GM19452 (cell line): ENCODE data around the gene NAXD.
A peak's percentile ranks its signal among the peaks of the same experiment; 100 is the strongest.
"Not testable (repeated sequence)": the region's sequence is repeated elsewhere in the genome, so short reads cannot be mapped to it uniquely, and the experiment has no call there.

Experiments
- ATAC-seq: cut with Tn5 transposase; IDR thresholded peaks from one replicate; pipeline ENCODE4 v1.9.1; 2021; ENCODE audit not compliant: unreplicated experiment

The NAXD gene

DNA sequence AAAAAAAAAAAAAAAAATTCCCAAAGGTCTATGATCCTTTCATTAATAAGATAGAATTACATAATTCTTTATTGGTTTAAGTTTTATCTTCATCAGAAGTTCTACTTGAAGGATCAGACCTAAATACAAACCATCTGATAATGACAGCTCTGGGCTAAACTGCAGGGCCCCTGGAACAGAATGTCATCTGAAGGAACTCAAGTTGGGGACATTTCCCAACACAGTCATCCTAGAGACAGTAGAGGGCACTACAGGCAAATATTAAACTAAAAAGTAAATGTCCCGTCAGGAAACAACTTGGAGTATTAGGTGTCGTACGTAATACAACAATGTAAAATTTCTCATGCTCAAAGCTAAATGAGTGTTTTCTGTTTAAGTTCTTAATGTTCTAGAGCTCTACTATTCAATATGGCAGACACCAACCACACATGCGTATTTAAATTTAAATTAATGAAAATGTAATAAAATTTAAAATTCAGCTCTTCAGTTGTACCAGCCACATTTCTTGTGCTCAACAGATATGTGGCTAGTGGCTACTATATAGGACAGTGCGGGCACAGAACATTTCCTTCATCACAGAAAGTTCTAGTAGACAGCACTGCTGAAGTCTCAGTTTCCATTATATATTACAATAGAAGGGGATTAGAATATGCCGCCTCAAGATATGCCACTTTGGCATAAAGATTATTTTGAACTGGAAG is 21.8 kb upstream of the NAXD start:
- ATAC-seq = peak; percentile 77

DNA sequence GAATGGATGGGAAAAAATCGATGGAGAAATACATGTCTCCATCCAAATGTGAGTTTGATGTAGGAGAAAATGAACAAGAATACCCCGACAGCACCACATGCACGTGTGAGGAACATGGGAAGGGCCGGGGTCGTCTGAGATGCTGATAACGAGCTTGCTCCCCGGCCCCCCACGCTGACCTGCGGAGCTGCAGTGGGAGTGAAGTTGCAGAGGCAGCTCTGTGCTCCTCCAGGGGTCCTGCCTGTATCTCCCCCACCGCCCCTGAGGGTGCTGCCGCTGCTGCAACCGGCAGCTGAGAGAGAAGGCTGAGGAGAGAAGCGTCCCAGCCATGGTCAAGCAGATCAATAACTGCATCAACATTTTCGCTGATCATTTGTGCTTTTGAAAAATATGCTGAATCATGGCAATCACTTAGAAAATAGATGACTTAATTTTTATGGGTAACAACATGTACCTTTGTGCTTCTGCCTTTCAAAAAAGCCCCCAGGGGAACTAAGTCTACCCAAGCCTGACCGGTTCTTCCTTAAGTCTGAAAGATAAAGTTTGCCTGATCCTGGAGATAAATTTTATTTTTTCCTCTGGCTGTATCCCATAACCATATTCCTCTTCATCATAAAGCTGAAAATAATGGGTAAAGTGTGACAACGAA is 18.2 kb upstream of the NAXD start:
- no peak for ATAC-seq

DNA sequence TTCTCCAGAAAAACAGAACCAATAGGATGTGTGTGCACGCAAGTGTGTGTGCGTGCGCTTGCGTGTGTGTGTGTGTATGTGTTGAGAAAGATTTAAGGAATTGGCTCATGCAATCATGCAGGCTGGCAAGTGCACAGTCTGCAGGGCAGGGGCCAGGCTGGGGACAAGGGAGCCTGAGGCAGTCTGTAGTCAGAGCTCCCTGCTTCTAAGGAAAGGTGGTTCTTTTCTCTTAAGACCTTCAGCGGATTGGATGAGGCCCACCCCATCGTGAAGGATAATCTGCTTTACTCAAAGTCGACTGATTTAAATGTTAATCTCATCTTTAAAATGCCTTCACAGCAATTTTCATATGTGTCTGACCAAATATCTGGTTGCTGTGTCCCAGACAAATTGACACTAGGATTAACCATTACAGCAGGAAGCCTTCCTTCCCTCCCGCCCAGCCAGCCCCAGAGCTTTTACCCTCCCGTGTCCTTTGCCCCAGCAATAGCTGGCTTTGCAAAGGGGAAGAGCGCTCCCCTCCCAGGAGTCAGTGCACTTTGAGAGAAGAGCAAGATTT is 15.0 kb upstream of the NAXD start:
- ATAC-seq = no peak

DNA sequence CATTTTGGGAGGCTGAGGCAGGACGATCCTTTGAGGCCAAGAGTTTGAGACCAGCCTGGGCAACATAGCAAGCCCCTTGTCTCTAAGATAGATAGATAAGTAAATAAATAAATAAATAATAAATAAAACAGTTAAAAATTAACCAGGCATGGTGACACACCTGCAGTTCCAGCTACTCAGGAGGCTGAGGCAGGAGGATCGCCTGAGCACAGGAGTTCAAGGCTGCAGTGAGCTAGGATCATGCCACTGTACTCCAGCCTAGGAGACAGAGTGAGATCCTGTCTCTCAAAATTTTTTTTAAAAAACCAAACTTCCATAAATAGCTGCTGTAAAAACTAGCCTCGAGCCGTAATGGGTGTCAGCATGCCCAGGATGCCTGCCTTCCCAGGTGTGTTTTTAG is 14.4 kb upstream of the NAXD start:
- ATAC-seq = no peak

DNA sequence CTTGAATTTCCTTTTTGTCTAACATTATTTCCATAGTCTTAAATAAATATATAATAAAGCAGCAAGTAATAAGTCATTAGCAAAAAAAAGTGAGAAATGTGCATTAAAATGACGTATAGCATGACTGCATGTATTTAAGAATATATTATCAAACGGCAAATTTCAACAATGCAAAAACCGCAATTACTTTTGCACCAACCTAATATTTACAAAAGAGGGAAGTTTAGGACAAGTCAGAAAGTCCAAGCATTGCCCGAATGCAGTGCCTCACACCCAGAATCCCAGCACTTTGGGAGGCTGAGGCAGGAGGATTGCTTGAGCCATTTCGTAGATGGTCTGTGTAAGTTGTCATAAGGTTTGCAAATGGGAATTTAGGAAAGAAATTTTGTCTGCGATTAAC is 10.2 kb upstream of the NAXD start:
- ATAC-seq = no peak

DNA sequence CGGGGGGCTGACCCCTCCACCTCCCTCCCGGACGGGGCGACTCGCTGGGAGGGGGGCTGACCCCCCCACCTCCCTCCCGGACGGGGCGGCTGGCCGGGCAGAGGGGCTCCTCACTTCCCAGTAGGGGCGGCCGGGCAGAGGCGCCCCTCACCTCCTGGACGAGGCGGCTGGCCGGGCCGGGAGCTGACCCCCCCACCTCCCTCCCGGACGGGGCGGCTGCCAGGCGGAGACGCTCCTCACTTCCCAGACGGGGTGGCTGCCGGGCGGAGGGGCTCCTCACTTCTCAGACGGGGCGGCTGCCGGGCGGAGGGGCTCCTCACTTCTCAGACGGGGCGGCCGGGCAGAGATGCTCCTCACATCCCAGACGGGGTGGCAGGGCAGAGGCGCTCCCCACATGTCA is 9.1 kb upstream of the NAXD start:
- ATAC-seq = not testable (repeated sequence)

DNA sequence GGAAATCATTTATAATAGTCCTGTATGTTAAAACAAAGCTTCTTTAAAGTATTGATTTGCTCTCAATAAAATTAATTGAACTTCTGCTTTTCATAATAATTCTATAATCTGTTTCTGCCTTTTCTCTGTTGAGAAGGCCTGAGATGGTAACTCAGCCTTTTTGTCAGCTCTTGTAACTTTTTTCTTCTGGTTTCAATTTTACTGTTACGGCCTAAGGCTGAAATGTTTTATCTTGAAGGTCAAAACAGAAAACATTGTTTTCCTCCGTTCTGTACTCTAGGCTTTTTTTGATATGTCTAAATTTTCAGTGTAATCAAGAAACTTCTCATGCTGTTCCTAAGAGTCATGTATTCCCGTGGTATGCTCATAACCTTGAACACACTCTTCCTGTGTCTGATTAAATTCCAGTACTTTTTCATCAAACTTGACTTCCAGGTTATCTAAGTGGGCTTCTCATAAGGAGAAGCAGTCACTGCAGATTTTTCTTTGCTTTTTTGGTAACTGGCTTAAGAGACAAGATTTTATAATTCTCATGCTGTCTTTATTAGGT is 7.6 kb upstream of the NAXD start:
- no peak for ATAC-seq

DNA sequence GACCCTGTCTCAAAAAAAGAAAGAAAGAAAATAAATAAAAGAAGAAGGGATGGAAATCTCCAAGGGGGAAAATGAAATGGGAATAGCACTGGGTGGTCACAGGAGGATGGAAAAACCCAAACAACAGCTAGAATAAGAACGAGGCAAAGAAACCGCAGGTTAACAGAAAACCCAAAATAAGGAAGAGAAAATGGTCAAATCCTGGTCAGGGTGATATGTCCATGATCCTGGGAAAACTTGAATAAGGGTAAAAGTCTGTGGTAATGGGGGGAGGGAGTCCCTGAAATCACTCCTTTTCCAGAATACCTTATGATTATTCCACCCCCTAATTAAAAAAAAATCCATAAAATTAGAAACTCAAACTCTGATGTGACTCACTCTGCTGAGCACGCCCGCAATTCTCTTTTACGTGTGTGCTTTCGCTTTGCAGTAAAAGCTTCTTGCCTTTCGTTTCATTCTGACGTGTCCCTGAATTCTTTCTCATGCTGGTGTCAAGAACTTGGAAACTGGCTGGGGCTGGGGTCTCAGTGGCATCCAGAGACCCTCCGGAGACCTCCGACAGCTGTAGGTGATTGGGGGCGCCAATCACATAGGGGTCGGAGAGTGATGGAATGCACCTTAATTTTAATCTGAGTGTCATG is 4.3 kb upstream of the NAXD start:
- peak; percentile 54 for ATAC-seq

DNA sequence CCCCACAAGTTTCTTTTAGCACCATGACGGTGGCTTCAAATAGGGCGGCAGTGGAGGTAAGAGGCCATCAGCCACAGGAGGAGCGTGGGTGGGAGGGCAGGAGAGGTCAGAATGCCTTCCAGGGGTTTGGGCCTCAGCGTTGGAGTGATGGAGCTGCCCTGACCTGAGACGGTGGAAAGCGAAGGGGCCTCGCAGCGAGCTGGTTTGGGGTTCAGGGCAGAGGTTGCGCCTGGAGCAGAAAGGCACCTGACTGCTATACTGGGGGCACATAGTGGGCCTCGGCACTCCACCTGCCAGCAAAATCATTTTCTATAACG is 382 bp upstream of the NAXD start:
- no peak for ATAC-seq

DNA sequence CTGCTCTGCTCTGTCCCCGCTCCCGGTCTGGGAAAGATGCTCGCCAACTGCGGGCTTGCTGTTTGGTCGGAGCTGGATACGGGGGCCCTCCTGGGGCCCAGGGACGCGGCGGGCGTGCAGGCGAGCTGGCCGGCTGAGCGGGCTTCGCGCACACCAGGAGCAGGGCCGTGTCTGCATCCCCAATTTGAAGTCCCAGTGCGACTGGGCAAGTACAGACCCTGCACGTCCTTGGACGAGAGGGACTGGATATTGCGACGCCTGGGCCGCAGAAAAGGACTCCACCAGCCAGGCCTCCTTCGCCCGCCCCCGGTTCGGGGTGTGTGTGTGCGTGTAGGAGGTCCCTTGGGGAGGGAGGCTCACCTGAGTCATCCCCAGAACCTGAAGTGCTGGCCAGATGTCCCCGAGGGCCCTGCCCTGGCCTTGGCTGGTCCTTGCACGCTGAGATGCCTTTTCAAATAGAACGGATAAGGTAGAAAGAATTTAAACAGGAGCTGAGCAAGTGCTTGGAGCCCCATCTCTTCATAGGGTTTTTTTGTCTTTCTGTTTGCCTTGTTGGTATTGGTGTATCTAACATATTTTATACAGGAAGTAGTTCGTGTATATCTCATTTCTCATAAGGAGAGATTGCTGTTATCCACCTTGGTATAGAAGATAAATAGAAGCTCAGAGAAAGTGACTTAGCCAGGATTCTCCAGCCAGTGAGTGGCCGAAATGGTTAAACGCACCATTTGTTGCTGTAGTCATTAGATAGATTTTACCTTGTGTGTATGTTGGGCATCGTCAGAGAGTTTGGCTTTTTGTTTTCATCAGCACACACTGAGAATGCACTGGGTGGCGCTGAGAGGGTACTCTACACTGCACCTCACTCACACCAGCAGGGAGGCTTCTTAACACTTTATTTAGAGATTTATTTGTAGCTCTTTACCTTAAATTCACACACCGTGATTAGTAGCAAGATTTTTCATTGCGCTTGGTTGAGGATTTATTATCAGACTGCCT is 1.1 kb downstream of the NAXD start:
- peak; percentile 48 for ATAC-seq

DNA sequence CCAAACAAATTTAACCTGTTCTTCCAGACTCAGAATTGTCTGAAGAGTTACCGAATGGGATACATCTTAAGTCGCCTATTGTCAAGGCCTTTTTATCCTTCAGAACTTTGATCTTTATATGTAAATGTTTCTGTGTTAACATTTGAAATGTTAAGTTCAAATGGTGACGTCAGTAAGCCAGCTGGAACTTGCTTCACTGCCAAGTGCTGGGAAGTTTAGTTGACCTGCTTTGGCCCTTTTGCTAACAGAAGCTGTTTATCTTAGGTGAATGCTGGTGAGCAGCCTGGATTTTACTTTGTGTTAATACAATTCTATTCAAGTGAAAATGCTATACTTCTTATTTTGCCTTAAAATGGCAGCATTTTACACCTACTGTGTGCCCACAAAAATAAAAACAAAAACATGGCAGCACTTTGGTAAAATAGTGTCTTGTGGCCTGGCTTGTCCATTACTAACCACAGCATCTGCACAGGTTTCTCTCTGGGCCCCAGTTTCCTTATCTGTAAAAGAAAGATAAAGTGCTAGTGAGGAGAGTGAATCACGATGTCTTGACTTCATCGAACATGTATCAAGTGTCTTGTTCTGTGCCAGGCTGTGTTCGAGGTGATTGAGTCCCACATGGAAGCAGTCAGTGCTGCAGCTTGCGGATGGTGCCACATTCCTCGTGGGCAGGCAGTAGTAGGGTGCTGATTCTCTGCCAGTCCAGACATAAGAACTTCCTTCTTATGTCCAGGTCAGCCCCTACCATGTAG is 2.2 kb downstream of the NAXD start:
- no peak for ATAC-seq

DNA sequence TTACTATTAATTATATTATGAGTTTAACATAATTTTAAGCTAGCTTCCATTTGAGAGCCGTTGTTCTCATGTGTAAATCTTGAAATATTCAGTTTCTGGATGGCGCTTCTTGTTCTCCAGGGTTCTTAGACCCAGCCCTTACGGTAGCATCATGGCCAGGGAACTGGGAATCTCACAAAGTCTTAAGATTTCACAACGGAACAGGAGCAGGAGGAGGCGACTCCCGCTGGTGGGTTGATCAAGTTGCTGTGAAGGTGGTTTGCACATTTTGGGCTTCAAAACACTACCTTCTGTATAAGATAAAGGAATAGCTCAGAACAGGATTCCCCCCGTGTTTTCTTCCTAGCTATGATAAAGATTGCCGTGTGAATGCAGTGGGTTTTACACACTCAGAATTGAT is 2.8 kb downstream of the NAXD start:
- no peak for ATAC-seq

DNA sequence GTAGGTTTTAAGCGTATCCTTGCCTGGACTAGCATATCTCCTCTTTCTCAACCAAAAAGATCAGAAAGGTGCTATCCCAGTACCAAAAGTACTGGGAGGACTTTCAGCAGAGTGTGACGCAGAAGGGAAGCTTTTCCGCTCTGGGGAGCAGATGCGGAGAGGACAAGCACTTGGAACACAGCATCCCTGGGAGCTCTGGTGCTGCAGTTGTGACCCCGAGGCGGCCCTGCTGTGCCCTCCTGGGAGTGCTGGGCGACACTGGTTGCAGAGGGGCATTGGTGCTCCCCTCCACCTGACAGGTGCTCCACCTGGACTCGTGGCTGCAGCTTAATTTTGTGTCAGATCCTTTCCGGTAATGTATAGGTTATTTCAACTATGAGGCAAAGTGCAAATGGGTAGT is 3.4 kb downstream of the NAXD start:
- ATAC-seq = no peak

DNA sequence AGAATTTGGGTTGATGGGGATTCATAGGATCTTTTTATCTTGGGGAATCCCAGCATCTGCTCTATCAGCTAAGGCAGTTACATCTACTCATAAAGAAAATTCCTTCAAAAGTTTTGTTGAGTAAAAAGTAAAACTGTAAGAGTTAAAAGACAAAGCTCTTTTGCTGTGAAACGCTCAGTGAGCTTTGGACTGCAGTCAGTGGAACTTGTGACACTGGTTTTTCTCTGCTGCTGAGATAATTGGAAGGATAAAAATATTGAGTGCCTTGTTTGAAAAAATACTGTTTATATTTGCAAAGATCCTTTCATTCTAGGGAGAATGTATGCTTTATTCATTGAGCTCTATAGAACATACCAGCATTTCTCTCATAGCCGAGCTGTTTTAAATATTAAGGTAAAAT is 5.3 kb downstream of the NAXD start:
- ATAC-seq = no peak

DNA sequence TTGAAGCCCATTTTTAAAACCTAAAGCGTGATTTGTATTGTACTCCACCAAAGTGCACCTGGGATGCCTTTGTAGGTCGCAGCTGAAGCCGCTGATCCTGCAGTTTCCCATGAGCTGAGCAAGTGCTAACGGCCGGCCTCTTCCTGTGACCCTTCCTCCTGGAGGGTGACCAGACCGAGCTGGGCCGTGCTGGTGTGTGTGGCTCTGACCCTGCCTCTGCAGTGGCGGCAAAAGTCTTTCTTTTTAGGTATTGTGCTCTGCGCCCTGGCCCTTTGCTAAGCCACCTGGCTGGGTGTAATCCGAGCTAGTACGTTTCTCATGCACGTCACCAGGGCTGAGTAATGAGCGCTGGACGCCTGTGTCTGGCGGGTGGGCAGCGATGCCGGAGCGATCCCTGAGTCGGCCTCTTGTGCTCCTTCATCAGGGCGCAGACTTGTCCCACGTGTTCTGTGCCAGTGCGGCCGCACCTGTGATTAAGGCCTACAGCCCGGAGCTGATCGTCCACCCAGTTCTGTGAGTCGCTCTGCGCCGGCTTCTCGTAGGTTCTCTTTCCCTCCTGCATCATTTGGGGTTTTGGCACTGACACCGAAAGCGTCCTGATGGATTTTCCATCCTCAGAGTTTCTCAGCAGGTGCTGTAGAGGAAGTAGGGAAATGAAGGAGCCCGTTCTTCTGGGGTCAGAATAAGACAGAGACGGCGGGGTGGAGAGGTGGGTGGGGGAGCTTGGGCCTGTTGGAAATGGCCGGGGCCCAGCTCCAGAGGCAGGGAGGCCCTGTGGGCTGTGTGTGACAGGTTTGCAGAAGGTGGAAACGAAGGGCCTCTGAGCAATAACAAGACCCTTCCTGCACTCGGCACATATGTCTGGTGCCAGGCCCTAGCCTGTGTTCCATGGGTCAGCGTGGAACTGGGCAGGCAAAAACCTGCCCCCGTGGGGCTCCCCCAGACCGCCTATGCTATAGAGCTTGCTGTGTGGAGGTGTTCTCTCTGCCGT is 9.7 kb downstream of the NAXD start:
- no peak for ATAC-seq

DNA sequence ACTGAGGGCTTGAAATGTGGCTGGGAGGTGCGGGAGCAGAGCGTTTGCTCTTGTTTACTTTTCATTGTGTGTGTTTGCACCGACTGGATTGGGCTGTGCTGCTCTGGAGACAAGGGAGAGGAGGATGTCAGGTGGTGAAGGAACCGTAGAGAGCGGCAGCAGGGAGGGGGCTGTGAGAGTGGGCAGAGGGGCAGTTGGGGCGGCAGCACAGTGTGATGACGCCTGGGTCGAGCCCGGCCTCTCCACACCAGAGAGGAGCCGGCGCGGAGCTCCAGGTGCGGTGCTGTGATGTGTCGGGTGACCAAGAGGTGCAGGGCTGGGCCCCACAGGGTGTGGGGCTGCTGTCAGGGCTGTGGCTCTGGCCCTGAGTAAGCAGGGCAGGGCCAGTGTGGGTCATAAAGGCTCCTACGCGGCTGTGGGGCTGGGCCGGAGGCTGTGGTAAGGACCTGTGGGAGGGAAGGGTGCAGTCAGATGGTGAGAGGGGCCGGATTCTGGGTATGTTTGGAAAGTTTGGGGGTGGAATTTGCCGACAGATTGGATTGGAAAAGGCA is 10.5 kb downstream of the NAXD start:
- ATAC-seq = no peak

DNA sequence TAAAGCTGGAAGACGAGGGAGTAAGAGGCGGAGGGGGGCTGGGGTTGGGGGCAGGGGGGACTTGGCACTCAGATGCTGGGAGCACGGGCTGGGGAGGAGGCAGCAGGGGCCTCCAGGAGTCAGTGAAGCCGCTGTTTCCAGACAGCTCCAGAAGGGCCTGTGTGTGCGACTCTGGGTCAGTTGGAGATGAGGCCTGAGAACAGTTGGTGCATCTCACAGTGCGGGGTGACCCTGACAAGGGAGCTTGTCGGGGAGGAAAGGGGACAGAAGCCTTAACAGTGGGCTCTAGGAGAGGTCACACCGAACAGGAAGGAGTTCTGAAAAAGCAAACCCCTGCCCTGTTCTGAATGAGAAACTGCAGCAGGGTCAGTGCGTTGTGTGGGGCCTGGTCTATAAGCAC is 11.2 kb downstream of the NAXD start:
- no peak for ATAC-seq

DNA sequence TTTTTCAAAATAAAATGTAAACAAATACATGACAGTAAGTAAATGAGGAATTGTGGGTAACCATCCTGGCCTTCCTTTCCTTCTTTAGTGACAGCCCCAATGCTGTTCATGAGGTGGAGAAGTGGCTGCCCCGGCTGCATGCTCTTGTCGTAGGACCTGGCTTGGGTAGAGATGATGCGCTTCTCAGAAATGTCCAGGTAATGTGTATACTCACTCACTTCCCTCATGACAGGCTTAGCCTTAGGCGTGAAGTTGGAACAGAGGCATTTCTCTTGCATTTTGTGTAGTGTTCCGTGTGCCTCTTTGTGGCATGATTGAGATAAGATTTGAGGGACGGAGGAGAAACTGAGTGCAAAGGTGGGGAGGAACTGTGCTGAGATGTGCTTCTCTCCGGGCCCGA is 12.0 kb downstream of the NAXD start:
- no peak for ATAC-seq
